Choroid plexus epithelial cell (primary cell): ENCODE data around the gene ZDHHC14.

ENCODE experiments used
- DNase-seq: peaks from one replicate; pipeline ENCODE4 v3.0.0-alpha.2; 2010; ENCODE audit warnings: low read depth
- H3K4me3 ChIP-seq: 2 replicates; pipeline ENCODE4 v1.5.1; 2011; ENCODE audit warnings: low read depth, mild to moderate bottlenecking, control low read depth, low read length, moderate library complexity
- CTCF ChIP-seq: conservative IDR thresholded peaks from 2 replicates; pipeline ENCODE4 v1.5.1; 2011; ENCODE audit warnings: low read depth, mild to moderate bottlenecking, control low read depth, inconsistent platforms, low read length, moderate library complexity

Gene ZDHHC14

DNA sequence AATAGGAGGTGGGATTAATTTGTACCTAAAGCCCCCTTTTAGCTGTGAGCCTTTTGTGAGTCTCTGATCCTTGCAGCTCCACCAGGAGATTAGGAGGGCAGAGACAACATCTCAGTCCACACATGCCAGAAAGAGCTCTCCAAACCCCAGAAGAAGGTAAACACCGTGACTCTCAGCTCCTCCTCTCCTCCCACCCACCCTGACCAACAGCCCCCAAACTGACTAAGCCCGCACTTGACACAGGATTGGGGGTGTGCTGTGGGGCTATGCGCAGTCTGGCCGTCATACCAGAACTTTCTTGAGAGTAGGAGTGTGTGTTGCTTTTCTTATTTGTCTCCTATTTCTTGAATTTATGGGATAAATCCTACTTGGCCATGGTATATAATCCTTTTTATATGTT lies 277.3 kb downstream of the ZDHHC14 start:
- H3K4me3 ChIP-seq, result no peak overlapping the region
- no peak for TF ChIP-seq CTCF
- no peak for DNase-seq

- no peak overlapping the region for H3K4me3 ChIP-seq
- no peak for DNase-seq
- no peak for TF ChIP-seq CTCF
These were observed 278.7 kb downstream of the ZDHHC14 start for GRCh38 chr6:157659536-157660271.

DNA sequence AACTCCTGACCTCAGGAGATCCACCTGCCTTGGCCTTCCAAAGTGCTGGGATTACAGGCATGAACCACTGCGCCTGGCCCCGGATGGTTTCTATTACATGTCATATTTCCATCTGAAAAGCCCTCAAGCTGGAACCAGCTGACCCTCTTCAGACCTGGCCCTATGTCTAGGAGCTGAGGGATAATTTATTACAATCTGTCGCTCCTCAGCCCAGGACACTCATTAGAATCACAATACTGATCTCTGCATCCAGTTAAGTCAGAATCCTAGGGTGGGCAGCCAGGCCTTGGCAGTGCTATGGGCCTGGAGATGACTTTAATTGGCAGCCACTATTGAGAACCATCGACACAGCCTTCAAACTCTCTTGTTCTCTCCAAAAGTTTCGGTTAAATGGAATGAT lies 279.4 kb downstream of the ZDHHC14 start:
- TF ChIP-seq CTCF, result no peak
- no peak overlapping the region for H3K4me3 ChIP-seq

GRCh38 chr6:157661652-157662051 lies 280.7 kb downstream of the ZDHHC14 start:
- no peak for TF ChIP-seq CTCF
- no peak for DNase-seq
- no peak overlapping the region for H3K4me3 ChIP-seq

More for the DNA sequence above, 279.4 kb downstream of the ZDHHC14 start:
- DNase-seq, result no peak

- H3K4me3 ChIP-seq, result no peak overlapping the region
- DNase-seq, result no peak
These were observed 282.3 kb downstream of the ZDHHC14 start for GRCh38 chr6:157663261-157663660.

DNA sequence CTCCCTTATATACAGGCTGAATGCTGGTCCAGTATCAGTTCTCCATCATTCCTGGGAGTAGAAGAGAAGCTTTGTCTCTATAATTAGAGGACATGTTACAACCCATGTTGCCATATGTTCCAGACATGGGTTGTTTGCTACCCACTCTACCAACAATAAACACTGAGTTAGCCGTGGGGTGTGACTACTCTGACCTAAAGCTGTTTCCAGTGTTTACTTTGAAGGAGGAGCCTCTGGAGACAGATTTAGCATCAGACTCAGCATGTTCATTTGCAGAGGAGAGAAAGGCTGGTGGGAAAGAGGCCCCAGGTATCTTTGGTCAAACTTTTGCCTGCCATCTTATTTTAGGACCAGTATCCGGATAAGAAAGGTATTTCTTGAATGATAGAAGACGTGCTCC lies 284.2 kb downstream of the ZDHHC14 start:
- no peak overlapping the region for H3K4me3 ChIP-seq
- TF ChIP-seq CTCF, result no peak
- DNase-seq, result no peak

More at GRCh38 chr6:157663261-157663660, 282.3 kb downstream of the ZDHHC14 start:
- TF ChIP-seq CTCF, result no peak

DNA sequence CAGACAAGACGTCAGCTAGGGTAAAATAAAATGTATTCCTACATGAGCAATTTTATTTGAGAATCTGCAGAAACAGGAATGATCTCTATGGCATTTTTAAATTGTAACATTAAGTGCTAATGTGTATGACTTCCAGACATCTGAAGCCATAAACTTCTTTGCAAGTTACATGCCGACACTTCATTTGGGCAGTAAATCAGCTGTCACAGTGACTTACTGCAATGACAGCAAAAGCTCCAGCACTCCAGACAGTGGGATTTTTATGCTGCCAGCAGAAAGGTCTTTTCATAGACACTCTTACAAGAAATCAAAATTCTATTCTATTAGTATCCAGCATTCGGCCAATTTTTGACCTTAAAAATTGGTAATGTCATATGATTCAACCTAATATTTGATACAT lies 285.7 kb downstream of the ZDHHC14 start:
- TF ChIP-seq CTCF, result no peak
- no peak overlapping the region for H3K4me3 ChIP-seq
- DNase-seq, result no peak
